HG03175 (cell line): ENCODE data around the gene SLC7A5.
A peak's percentile ranks its signal among the peaks of the same experiment; 100 is the strongest.
"Not testable (repeated sequence)": the region's sequence is repeated elsewhere in the genome, so short reads cannot be mapped to it uniquely, and the experiment has no call there.

Experiments
- ATAC-seq: cut with Tn5 transposase; IDR thresholded peaks from one replicate; pipeline ENCODE4 v1.9.1; 2021; ENCODE audit warnings: mild to moderate bottlenecking, moderate library complexity; ENCODE audit not compliant: unreplicated experiment

Gene SLC7A5

GRCh38 chr16:87862597-87863326, 6.5 kb downstream of the SLC7A5 start:
- not testable (repeated sequence) for ATAC-seq

- ATAC-seq, result not testable (repeated sequence)
Observed at GRCh38 chr16:87861300-87862099, 7.8 kb downstream of the SLC7A5 start.

GRCh38 chr16:87860553-87861299, 8.6 kb downstream of the SLC7A5 start:
- no peak for ATAC-seq

- not testable (repeated sequence) for ATAC-seq
Observed at GRCh38 chr16:87858151-87858993, 10.9 kb downstream of the SLC7A5 start.

GRCh38 chr16:87856791-87857228, 12.5 kb downstream of the SLC7A5 start:
- no peak for ATAC-seq

GRCh38 chr16:87855852-87856715, 13.2 kb downstream of the SLC7A5 start:
- ATAC-seq, result no peak

- ATAC-seq, result no peak
Observed at GRCh38 chr16:87854907-87855683, 14.2 kb downstream of the SLC7A5 start.

- no peak for ATAC-seq
Observed at GRCh38 chr16:87854053-87854906, 15.0 kb downstream of the SLC7A5 start.

GRCh38 chr16:87853411-87854052, 15.8 kb downstream of the SLC7A5 start:
- ATAC-seq, result peak; percentile 61

- no peak for ATAC-seq
Observed at GRCh38 chr16:87851601-87852000, 17.7 kb downstream of the SLC7A5 start.

- ATAC-seq, result no peak
Observed at GRCh38 chr16:87851141-87851587, 18.1 kb downstream of the SLC7A5 start.

- ATAC-seq, result no peak
Observed at GRCh38 chr16:87850009-87851006, 19.0 kb downstream of the SLC7A5 start.

GRCh38 chr16:87849419-87850008, 19.8 kb downstream of the SLC7A5 start:
- ATAC-seq, result no peak

- ATAC-seq, result no peak
Observed at GRCh38 chr16:87848676-87849345, 20.5 kb downstream of the SLC7A5 start.
